ENCODE results near the gene KRTAP26-1.

The KRTAP26-1 gene

DNA sequence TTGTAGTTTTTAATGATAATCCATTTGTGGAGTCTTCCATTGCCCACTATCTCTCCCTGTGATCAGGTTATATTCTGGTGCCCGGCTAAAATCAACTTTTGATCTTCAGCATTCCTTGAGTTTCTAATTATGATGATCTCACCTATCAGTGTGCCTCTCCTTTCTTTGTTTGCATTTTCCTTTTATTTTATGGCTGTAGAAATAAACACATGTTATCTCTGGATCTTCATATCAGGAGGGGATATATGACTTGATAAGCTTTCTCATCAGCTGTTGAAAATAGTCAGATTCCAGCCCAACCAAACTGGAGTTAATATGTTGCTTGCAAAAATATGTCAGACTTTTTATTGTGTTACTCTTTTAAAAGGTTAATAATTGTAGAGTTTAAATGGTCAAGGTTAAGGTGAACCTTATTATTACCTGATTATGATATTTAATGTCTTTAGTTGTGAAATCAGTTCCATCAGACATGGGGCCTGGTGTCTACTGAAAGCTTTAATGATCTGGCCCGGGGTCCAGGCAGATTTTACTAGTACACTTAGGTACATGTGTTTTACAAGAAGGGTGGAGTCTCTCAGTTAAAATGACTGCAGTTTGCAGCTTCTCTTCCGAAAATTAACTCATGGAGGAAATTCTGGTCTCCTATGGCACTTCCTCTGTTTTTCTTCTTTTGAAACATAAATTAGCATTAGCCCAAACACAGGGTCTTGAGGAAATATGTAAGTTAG is 50.1 kb downstream of the KRTAP26-1 start:
- FAIRE-seq = no peak
